ENCODE data around the gene DAAM1.

The DAAM1 gene

GRCh38 chr14:59160506-59160905, 28.0 kb upstream of the DAAM1 start:
- H3K9me3 ChIP-seq (ENCODE audit: control insufficient read depth in 2 of 2, low read length in 2 of 2): no peaks in the 10 kb centered on the region
- H3K36me3 ChIP-seq (ENCODE audit: control insufficient read depth in 2 of 2, insufficient read depth in 2 of 2, low read length in 2 of 2): no peaks in the 10 kb centered on the region
- H3K4me3 ChIP-seq (ENCODE audit: low read length in 2 of 2): no peak overlapping the region
- H3K27ac ChIP-seq (ENCODE audit: low read depth in 2 of 2, low read length in 2 of 2): no peak overlapping the region
- H3K9ac ChIP-seq (ENCODE audit: low read depth in 1 of 2, low read length in 2 of 2): no peak overlapping the region
- H3K4me1 ChIP-seq (ENCODE audit: control insufficient read depth in 2 of 2, insufficient read depth in 2 of 2, low read length in 2 of 2): peaks cover 0 to 3% of the 10 kb centered on the region in 2 donors
- no peaks in the 10 kb centered on the region for H3K27me3 ChIP-seq (ENCODE audit: control insufficient read depth in 2 of 2, insufficient read depth in 2 of 2, low read length in 2 of 2)

- Histone ChIP-seq H3K9me3 (ENCODE audit: control insufficient read depth in 2 of 2, low read length in 2 of 2) (no peaks in the 10 kb centered on the region), H3K4me3 (ENCODE audit: low read length in 2 of 2) (no peak overlapping the region)
Observed at GRCh38 chr14:59161561-59162175, 26.8 kb upstream of the DAAM1 start.

DNA sequence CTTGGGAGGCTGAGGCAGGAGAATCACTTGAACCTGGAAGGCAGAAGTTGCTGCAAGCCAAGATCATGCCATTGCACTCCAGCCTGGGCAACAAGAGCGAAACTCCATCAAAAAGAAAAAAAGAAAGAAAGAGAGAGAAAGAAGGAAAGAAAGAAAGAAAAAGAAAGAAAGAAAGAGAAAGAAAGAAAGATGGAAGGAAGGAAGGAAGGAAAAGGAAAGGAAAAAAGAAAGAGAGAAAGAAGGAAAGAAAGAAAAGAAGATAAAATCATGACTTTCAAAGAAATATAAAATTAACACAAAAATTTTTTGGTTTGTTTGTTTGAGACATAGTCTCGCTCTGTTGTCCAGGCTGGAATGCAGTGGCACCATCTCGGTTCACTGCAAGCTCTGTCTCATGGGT, 22.2 kb upstream of the DAAM1 start:
- Histone ChIP-seq H3K4me3 (ENCODE audit: low read length in 2 of 2) (no peak overlapping the region), H3K4me1 (ENCODE audit: control insufficient read depth in 2 of 2, insufficient read depth in 2 of 2, low read length in 2 of 2) (peaks cover 0 to 3% of the 10 kb centered on the region in 2 donors), H3K9me3 (ENCODE audit: control insufficient read depth in 2 of 2, low read length in 2 of 2) (no peaks in the 10 kb centered on the region)

More at GRCh38 chr14:59161561-59162175, 26.8 kb upstream of the DAAM1 start:
- H3K36me3 ChIP-seq (ENCODE audit: control insufficient read depth in 2 of 2, insufficient read depth in 2 of 2, low read length in 2 of 2): no peaks in the 10 kb centered on the region
- H3K27ac ChIP-seq (ENCODE audit: low read depth in 2 of 2, low read length in 2 of 2): no peak overlapping the region
- no peak overlapping the region for H3K9ac ChIP-seq (ENCODE audit: low read depth in 1 of 2, low read length in 2 of 2)
- H3K4me1 ChIP-seq (ENCODE audit: control insufficient read depth in 2 of 2, insufficient read depth in 2 of 2, low read length in 2 of 2): peaks cover 0 to 3% of the 10 kb centered on the region in 2 donors
- H3K27me3 ChIP-seq (ENCODE audit: control insufficient read depth in 2 of 2, insufficient read depth in 2 of 2, low read length in 2 of 2): no peaks in the 10 kb centered on the region

DNA sequence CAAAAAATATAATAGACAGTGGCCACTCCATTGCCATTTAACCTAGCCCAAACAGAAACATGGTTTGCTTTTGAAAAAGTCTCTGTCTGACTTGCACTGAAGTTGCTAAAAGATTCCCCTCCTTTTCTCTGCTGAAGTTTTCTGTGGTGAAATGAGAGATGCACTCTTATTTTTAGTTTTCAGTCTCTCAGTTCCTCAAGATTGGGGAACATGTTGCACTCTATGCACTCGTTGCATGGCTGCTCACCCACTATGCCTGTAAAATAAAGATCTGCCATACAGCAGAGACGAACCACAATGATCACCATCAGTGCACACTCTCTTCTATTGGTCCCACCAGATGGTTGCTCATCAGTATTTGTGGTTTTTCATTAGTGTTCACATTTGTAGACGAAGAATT, 13.1 kb upstream of the DAAM1 start:
- H3K4me3 ChIP-seq (ENCODE audit: low read length in 2 of 2): no peak overlapping the region
- no peaks in the 10 kb centered on the region for H3K9me3 ChIP-seq (ENCODE audit: control insufficient read depth in 2 of 2, low read length in 2 of 2)
- no peaks in the 10 kb centered on the region for H3K27me3 ChIP-seq (ENCODE audit: control insufficient read depth in 2 of 2, insufficient read depth in 2 of 2, low read length in 2 of 2)
- no peaks in the 10 kb centered on the region for H3K36me3 ChIP-seq (ENCODE audit: control insufficient read depth in 2 of 2, insufficient read depth in 2 of 2, low read length in 2 of 2)
- H3K27ac ChIP-seq (ENCODE audit: low read depth in 2 of 2, low read length in 2 of 2): no peak overlapping the region
- no peak overlapping the region for H3K9ac ChIP-seq (ENCODE audit: low read depth in 1 of 2, low read length in 2 of 2)
- no peaks in the 10 kb centered on the region for H3K4me1 ChIP-seq (ENCODE audit: control insufficient read depth in 2 of 2, insufficient read depth in 2 of 2, low read length in 2 of 2)

More for the DNA sequence above, 22.2 kb upstream of the DAAM1 start:
- no peak overlapping the region for H3K27ac ChIP-seq (ENCODE audit: low read depth in 2 of 2, low read length in 2 of 2)
- H3K36me3 ChIP-seq (ENCODE audit: control insufficient read depth in 2 of 2, insufficient read depth in 2 of 2, low read length in 2 of 2): no peaks in the 10 kb centered on the region
- no peaks in the 10 kb centered on the region for H3K27me3 ChIP-seq (ENCODE audit: control insufficient read depth in 2 of 2, insufficient read depth in 2 of 2, low read length in 2 of 2)
- no peak overlapping the region for H3K9ac ChIP-seq (ENCODE audit: low read depth in 1 of 2, low read length in 2 of 2)

GRCh38 chr14:59176765-59177164, 11.7 kb upstream of the DAAM1 start:
- Histone ChIP-seq H3K4me3 (ENCODE audit: low read length in 2 of 2) (no peak overlapping the region), H3K27ac (ENCODE audit: low read depth in 2 of 2, low read length in 2 of 2) (no peak overlapping the region), H3K9ac (ENCODE audit: low read depth in 1 of 2, low read length in 2 of 2) (no peak overlapping the region), H3K4me1 (ENCODE audit: control insufficient read depth in 2 of 2, insufficient read depth in 2 of 2, low read length in 2 of 2) (no peaks in the 10 kb centered on the region), H3K36me3 (ENCODE audit: control insufficient read depth in 2 of 2, insufficient read depth in 2 of 2, low read length in 2 of 2) (no peaks in the 10 kb centered on the region), H3K9me3 (ENCODE audit: control insufficient read depth in 2 of 2, low read length in 2 of 2) (no peaks in the 10 kb centered on the region), H3K27me3 (ENCODE audit: control insufficient read depth in 2 of 2, insufficient read depth in 2 of 2, low read length in 2 of 2) (no peaks in the 10 kb centered on the region)

DNA sequence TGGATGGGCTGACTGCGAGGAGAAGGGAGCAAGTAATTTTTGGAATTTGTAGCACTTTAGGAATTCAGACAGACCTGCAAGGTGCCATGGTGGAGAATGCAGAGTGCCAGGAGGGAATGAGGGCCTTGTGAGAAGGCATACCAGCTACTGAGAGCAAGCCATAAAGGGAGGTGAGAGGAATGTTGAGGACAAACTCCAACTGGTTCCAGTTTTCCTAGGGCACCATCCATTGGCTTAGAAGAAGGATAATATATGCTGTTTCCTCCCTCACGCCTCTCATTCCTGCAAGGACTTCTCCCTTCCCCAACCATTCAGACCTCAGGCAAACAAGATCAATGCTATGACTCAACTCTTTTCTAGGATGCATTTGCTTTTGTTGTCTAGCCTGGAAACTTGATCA, 11.2 kb upstream of the DAAM1 start:
- Histone ChIP-seq H3K9me3 (ENCODE audit: control insufficient read depth in 2 of 2, low read length in 2 of 2) (no peaks in the 10 kb centered on the region), H3K4me1 (ENCODE audit: control insufficient read depth in 2 of 2, insufficient read depth in 2 of 2, low read length in 2 of 2) (no peaks in the 10 kb centered on the region), H3K36me3 (ENCODE audit: control insufficient read depth in 2 of 2, insufficient read depth in 2 of 2, low read length in 2 of 2) (no peaks in the 10 kb centered on the region), H3K27me3 (ENCODE audit: control insufficient read depth in 2 of 2, insufficient read depth in 2 of 2, low read length in 2 of 2) (no peaks in the 10 kb centered on the region), H3K27ac (ENCODE audit: low read depth in 2 of 2, low read length in 2 of 2) (no peak overlapping the region), H3K9ac (ENCODE audit: low read depth in 1 of 2, low read length in 2 of 2) (no peak overlapping the region), H3K4me3 (ENCODE audit: low read length in 2 of 2) (no peak overlapping the region)

DNA sequence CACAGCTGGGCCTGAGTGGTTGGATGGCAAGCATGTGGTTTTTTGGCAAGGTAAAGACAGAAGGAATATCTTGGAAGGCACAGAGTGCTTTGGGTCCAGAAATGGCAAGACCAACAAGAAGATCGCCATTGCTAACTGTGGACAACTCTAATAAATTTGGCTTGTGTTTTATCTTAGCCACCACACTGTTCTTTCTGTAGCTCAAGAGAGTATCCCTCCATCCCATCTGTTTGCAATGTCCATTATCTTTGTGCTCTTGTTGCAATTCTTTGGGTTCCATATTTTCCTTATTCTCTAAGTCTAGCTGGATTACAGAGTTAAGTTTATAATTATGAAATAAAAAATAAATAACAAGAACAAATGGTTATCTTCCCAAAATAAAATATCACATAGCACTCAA, 6.7 kb upstream of the DAAM1 start:
- H3K4me3 ChIP-seq (ENCODE audit: low read length in 2 of 2): no peak overlapping the region
- no peak overlapping the region for H3K27ac ChIP-seq (ENCODE audit: low read depth in 2 of 2, low read length in 2 of 2)
- H3K4me1 ChIP-seq (ENCODE audit: control insufficient read depth in 2 of 2, insufficient read depth in 2 of 2, low read length in 2 of 2): no peaks in the 10 kb centered on the region
- H3K36me3 ChIP-seq (ENCODE audit: control insufficient read depth in 2 of 2, insufficient read depth in 2 of 2, low read length in 2 of 2): no peaks in the 10 kb centered on the region
- H3K27me3 ChIP-seq (ENCODE audit: control insufficient read depth in 2 of 2, insufficient read depth in 2 of 2, low read length in 2 of 2): peaks cover 0 to 3% of the 10 kb centered on the region in 2 donors
- no peaks in the 10 kb centered on the region for H3K9me3 ChIP-seq (ENCODE audit: control insufficient read depth in 2 of 2, low read length in 2 of 2)
- no peak overlapping the region for H3K9ac ChIP-seq (ENCODE audit: low read depth in 1 of 2, low read length in 2 of 2)

- no peak overlapping the region for H3K9ac ChIP-seq (ENCODE audit: low read depth in 1 of 2, low read length in 2 of 2)
- H3K4me1 ChIP-seq (ENCODE audit: control insufficient read depth in 2 of 2, insufficient read depth in 2 of 2, low read length in 2 of 2): peaks cover 0 to 2% of the 10 kb centered on the region in 2 donors
- H3K9me3 ChIP-seq (ENCODE audit: control insufficient read depth in 2 of 2, low read length in 2 of 2): no peaks in the 10 kb centered on the region
- H3K27me3 ChIP-seq (ENCODE audit: control insufficient read depth in 2 of 2, insufficient read depth in 2 of 2, low read length in 2 of 2): peaks cover 0 to 3% of the 10 kb centered on the region in 2 donors
- H3K27ac ChIP-seq (ENCODE audit: low read depth in 2 of 2, low read length in 2 of 2): no peak overlapping the region
- H3K4me3 ChIP-seq (ENCODE audit: low read length in 2 of 2): no peak overlapping the region
- H3K36me3 ChIP-seq (ENCODE audit: control insufficient read depth in 2 of 2, insufficient read depth in 2 of 2, low read length in 2 of 2): no peaks in the 10 kb centered on the region
Observed at GRCh38 chr14:59182641-59183040, 5.8 kb upstream of the DAAM1 start.

DNA sequence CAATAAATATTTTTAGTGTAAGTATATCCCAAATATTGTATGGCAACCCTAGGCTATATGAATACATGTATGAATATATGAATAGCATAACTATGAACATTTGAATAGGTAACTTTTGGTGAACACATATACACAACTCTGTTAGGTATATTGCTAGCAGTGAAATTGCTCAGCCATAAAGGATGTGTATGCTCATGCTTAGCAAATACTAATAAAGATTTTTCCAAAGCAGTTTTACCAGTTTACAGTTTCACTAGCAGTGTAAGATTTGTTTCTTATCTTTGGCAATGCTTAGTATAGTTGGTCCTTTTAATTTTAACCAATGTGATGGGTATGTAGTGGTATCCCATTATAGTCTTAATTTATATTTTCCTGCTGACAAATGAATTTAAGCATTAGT, 5.3 kb upstream of the DAAM1 start:
- Histone ChIP-seq H3K9ac (ENCODE audit: low read depth in 1 of 2, low read length in 2 of 2) (no peak overlapping the region), H3K9me3 (ENCODE audit: control insufficient read depth in 2 of 2, low read length in 2 of 2) (no peaks in the 10 kb centered on the region), H3K27me3 (ENCODE audit: control insufficient read depth in 2 of 2, insufficient read depth in 2 of 2, low read length in 2 of 2) (peaks cover 0 to 3% of the 10 kb centered on the region in 2 donors), H3K4me1 (ENCODE audit: control insufficient read depth in 2 of 2, insufficient read depth in 2 of 2, low read length in 2 of 2) (peaks cover 0 to 4% of the 10 kb centered on the region in 2 donors), H3K36me3 (ENCODE audit: control insufficient read depth in 2 of 2, insufficient read depth in 2 of 2, low read length in 2 of 2) (no peaks in the 10 kb centered on the region), H3K4me3 (ENCODE audit: low read length in 2 of 2) (no peak overlapping the region), H3K27ac (ENCODE audit: low read depth in 2 of 2, low read length in 2 of 2) (no peak overlapping the region)

GRCh38 chr14:59184396-59184795, 4.1 kb upstream of the DAAM1 start:
- H3K4me3 ChIP-seq (ENCODE audit: low read length in 2 of 2): no peak overlapping the region
- H3K9me3 ChIP-seq (ENCODE audit: control insufficient read depth in 2 of 2, low read length in 2 of 2): no peaks in the 10 kb centered on the region
- H3K4me1 ChIP-seq (ENCODE audit: control insufficient read depth in 2 of 2, insufficient read depth in 2 of 2, low read length in 2 of 2): peaks cover under 1 to 4% of the 10 kb centered on the region in 2 donors
- no peak overlapping the region for H3K27ac ChIP-seq (ENCODE audit: low read depth in 2 of 2, low read length in 2 of 2)
- no peak overlapping the region for H3K9ac ChIP-seq (ENCODE audit: low read depth in 1 of 2, low read length in 2 of 2)
- peaks cover 0 to 3% of the 10 kb centered on the region in 2 donors for H3K27me3 ChIP-seq (ENCODE audit: control insufficient read depth in 2 of 2, insufficient read depth in 2 of 2, low read length in 2 of 2)
- H3K36me3 ChIP-seq (ENCODE audit: control insufficient read depth in 2 of 2, insufficient read depth in 2 of 2, low read length in 2 of 2): no peaks in the 10 kb centered on the region

Measured in mucosa of rectum (tissue), 2 donors.